Smooth muscle cell of the brain vasculature (primary cell): ENCODE measurements around the gene GPR137B.

Experiments used
- DNase-seq: peaks from one replicate; pipeline ENCODE4 v3.0.0-alpha.2; 2012; ENCODE audit warnings: low read depth, low spot score

Gene GPR137B

GRCh38 chr1:236253918-236254637 is 111.7 kb downstream of the GPR137B start:
- no peak for DNase-seq

DNA sequence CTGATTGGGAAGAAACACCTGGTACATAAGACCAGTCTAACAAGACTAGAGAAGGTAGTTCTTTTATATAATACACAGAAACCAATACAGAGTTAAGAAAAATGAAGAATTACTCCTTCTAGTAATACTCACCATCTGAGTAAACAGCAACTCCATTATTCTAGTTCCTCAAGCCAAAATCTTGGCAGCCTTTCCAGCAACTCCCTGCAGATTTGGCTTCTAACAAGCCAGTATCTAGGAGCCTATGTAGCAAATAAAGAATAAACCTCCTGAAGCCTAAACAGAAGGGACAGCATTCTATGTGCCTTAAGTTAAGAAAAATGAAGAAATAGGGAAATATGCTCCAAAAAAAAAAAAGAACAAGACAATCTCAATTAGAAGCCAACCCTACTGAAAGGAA is 114.9 kb downstream of the GPR137B start:
- DNase-seq: no peak

DNA sequence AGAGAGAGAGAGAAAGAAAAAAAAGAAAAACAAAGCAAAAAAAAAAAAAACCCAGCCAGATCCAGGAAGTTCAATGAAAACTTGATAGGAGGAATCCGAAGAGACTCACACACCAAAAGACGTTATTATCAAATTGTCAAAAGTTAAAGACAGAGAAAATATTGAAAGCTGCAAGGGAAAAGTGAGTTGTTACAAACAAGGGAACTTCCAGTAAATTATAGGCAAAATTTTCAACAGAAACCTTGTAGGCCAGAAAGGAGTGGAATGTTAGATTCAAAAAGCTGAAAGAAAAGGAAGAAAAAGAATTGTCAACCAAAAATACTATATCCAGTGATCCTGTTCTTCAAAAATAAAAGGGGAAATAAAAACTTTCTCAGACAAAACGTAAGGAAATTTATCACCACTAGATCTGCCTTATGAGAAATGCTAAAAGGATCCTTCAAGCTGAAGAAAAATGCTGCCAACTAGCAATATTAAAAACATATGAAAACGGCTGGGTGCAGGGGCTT is 115.8 kb downstream of the GPR137B start:
- no peak for DNase-seq
